HG02943 (cell line): ENCODE data around the gene FGF5.

ENCODE experiments used
- ATAC-seq: cut with Tn5 transposase; IDR thresholded peaks from one replicate; pipeline ENCODE4 v1.9.1; 2021; ENCODE audit warnings: mild to moderate bottlenecking, low read depth, moderate library complexity; ENCODE audit not compliant: unreplicated experiment

FGF5 gene

DNA sequence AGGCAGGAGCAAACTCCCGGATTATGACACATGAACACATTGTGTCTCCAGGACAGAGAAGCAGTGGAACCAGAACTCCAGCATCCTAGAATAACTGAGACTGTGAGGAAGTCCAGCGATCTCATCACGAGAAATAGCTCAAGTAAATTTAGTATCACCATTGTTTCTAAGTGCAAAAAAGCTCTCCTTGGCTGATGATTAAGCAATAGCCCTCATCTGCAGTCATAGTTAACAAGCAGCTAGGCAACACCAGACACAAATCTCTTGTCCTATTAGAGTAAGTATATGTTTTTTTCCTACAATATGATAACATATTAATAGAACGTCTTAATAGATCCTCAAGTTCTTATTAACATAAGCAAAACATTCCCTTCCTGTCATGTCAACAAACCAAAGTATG is 66.7 kb downstream of the FGF5 start:
- ATAC-seq, result no peak

DNA sequence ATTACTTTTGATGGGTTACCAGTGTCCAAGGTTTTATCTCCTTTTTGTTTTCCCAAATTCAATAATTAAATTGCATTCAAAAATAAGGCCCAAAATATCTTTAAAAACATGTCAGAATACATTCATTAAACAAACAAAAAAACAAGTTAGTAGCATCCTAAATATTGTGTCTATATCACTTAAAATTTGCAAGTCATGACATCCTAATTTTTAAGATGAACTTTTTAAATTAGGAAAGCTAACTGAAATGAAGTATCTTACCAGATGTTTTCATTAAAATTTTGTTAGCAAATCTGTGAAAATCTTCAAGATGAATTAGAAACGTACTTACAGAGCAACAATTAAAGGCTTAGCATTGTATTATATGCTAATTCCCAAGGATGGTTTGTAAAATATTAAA is 68.1 kb downstream of the FGF5 start:
- no peak for ATAC-seq

DNA sequence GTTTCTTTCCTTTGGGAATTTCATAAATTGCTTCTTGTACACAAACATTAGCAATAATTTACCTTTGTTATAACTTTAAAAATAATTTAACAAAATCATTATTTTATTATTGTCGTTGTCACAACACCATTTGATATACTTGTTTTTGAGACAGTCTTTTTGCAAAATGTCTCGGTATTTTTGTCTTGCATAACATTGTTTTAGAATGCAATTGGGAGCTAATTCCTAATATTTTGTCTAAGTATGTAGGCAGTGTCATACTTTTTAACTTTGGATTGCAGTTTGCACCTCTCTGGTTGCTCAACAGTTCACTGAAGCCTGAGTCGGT is 68.7 kb downstream of the FGF5 start:
- ATAC-seq, result no peak

DNA sequence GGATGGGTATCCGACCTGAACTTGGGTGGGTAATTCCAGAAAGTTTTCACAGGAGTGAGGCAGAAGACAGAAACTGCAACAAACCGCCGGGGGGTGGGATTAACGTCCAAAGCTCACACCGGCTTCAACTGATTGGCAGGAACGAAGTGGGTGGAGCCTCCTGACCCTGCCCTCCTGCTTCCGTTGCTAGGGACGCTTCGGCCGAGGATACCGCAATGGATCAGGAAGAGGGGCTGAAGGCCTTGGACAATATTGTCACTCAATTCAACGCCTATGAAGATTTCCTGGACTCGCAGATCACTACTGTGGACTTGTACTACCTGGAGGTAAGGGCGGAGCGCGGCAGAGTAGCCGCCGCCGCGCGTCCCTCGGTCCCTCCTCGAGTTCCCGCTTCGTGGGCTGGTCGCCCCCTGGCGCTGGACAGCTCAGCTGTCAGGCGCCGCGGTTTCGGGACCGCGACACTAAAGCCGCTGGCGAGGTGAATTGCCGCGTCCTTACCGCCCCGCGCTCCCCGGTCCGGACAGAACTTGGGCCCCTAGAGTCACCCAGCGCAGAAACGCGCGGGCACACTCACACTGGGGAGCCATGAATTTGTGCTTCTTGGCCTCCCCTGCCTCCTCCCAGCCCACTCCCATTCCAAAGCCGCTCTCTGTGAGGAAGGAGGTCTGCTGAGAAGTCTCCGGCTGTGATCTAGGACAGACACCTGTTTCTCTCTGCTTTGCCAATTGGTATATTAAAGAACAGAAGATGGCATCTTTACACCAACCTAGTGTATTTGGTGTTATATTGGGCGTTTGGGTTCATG is 69.3 kb downstream of the FGF5 start, which contains the start of gene CFAP299:
TSS of gene CFAP299 (plus strand) at position 177 of the 805 bp plus-strand sequence.
- peak; percentile 96 for ATAC-seq

DNA sequence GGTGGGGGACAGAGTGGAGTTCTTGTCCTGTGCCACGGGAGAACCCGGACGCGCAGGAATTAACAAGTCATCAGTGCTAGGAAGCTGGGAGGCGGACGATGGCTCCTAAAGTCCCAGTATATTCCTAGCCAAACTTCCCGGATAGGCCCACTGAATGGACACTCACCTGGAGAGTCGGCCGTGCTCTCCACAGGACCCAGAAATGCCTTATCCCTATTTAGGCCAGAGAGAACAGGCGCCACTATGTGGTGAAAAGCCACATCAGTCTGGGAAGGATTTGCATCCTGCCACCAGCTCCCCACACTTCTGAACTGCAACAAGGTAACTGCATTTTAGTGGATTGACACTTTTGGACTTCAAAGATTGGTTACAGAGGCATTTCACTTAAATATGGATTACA is 70.1 kb downstream of the FGF5 start:
- ATAC-seq, result no peak

DNA sequence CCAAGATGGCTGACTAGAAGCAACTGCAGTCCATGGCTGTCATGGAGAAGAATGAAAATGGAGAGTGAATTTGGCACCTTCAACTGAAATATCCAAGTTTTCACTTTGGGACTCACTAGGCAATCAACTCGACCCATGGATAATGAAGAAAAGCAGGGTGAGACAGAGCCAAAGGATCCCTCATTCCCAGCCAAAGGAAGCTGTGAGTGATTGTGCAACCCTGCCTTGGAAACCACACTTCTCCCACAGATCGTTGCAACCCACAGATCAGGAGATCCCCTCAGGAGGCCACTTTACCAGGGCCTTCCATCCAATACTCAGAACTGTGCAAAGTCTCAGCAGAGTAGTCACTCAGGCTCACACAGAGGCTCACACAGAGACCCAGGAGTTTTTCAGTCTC is 73.6 kb downstream of the FGF5 start:
- no peak for ATAC-seq
